ENCODE results near the gene LGR5. TPM values are rescaled to one million over a fixed set of nuclear protein-coding genes. Genes with fewer than 3 reads are reported as not detected.

LGR5 gene
- total RNA-seq, 1 experiment from 2014 or later = not detected

- RAD21 ChIA-PET (ENCODE audit: low non-redundant PET in 1 of 2, low total read pairs in 2 of 2, uncharacterized antibody in 2 of 2, unreplicated experiment in 2 of 2) = no interaction called here
- DNase-seq (ENCODE audit: low read depth, low spot score) (no peak), ATAC-seq (no peak)
- no peak overlapping the region for H3K27ac ChIP-seq (ENCODE audit: low read depth, low read length)
- POLR2A ChIA-PET = no interaction called here
- no peak overlapping the region for H3K4me2 ChIP-seq (ENCODE audit: low read length)
- no peaks in the 10 kb centered on the region for H4K20me1 ChIP-seq (ENCODE audit: insufficient read depth)
- TF ChIP-seq YY1 (IDR thresholded peaks at IDR 0.05; ENCODE audit: extremely low read depth, insufficient replicate concordance, low read depth, low read length) (no peak), SRF (IDR thresholded peaks at IDR 0.05; ENCODE audit: low read depth) (no peak), TCF7L2 (IDR thresholded peaks at IDR 0.05; ENCODE audit: borderline replicate concordance, extremely low read depth, insufficient read depth, insufficient read length) (no peak), CBX3 (IDR thresholded peaks at IDR 0.05; ENCODE audit: low read depth) (no peak), MAX (IDR thresholded peaks at IDR 0.05) (no peak), FOSL1 (IDR thresholded peaks at IDR 0.05; ENCODE audit: low read depth) (no peak), ATF3 (IDR thresholded peaks at IDR 0.05) (no peak), ELF1 (IDR thresholded peaks at IDR 0.05; ENCODE audit: borderline replicate concordance, low read depth) (no peak), SIN3A (IDR thresholded peaks at IDR 0.05; ENCODE audit: low read depth) (no peak), CEBPB (IDR thresholded peaks at IDR 0.05; ENCODE audit: low read depth) (no peak)
- H3K9me2 ChIP-seq (ENCODE audit: insufficient read depth) = no peaks in the 10 kb centered on the region
- H3K27me3 ChIP-seq (ENCODE audit: insufficient read depth, low read length) = no peaks in the 10 kb centered on the region
- no peaks in the 10 kb centered on the region for H3K4me1 ChIP-seq (ENCODE audit: control insufficient read depth in 1 of 2, insufficient read depth in 2 of 2, low read length in 2 of 2)
- H3K9me3 ChIP-seq (ENCODE audit: control insufficient read depth in 1 of 2, insufficient read depth in 1 of 2, low read depth in 1 of 2, low read length in 2 of 2) = no peaks in the 10 kb centered on the region
- H3K4me3 ChIP-seq (replicated peaks in 1 of 2; ENCODE audit: low read depth in 1 of 2, low read length in 2 of 2) = no peak overlapping the region
- intact Hi-C loops (cut with micrococcal nuclease) = no loop called here
- CTCF ChIA-PET = no interaction called here
- no peak overlapping the region for H3K9ac ChIP-seq (ENCODE audit: low read length)
- no peak overlapping the region for H2AFZ ChIP-seq (ENCODE audit: low read depth, low read length, poor library complexity, severe bottlenecking)
- BruUV-seq (replicated peaks) = no TSS peak
- H3K36me3 ChIP-seq (ENCODE audit: control insufficient read depth in 1 of 2, insufficient read depth in 2 of 2, low read length in 2 of 2) = no peaks in the 10 kb centered on the region
- no peaks in the 10 kb centered on the region for H3K79me2 ChIP-seq (ENCODE audit: insufficient read depth, low read length)
These were observed 85.0 kb downstream of the LGR5 start for GRCh38 chr12:71524626-71525025.

GRCh38 chr12:71533703-71534102, 94.1 kb downstream of the LGR5 start:
- Histone ChIP-seq H3K27me3 (ENCODE audit: insufficient read depth, low read length) (no peaks in the 10 kb centered on the region), H3K79me2 (ENCODE audit: insufficient read depth, low read length) (no peaks in the 10 kb centered on the region), H3K27ac (ENCODE audit: low read depth, low read length) (no peak overlapping the region), H3K9me3 (ENCODE audit: control insufficient read depth in 1 of 2, insufficient read depth in 1 of 2, low read depth in 1 of 2, low read length in 2 of 2) (no peaks in the 10 kb centered on the region), H3K4me3 (replicated peaks in 1 of 2; ENCODE audit: low read depth in 1 of 2, low read length in 2 of 2) (no peak overlapping the region), H3K36me3 (ENCODE audit: control insufficient read depth in 1 of 2, insufficient read depth in 2 of 2, low read length in 2 of 2) (no peaks in the 10 kb centered on the region), H2AFZ (ENCODE audit: low read depth, low read length, poor library complexity, severe bottlenecking) (no peak overlapping the region), H3K4me2 (ENCODE audit: low read length) (no peak overlapping the region), H3K9ac (ENCODE audit: low read length) (no peak overlapping the region), H4K20me1 (ENCODE audit: insufficient read depth) (no peaks in the 10 kb centered on the region), H3K9me2 (ENCODE audit: insufficient read depth) (no peaks in the 10 kb centered on the region), H3K4me1 (ENCODE audit: control insufficient read depth in 1 of 2, insufficient read depth in 2 of 2, low read length in 2 of 2) (no peaks in the 10 kb centered on the region)
- POLR2A ChIA-PET = no interaction called here
- CTCF ChIA-PET = no interaction called here
- no TSS peak for BruUV-seq (replicated peaks)
- intact Hi-C loops (cut with micrococcal nuclease) = no loop called here
- RAD21 ChIA-PET (ENCODE audit: low non-redundant PET in 1 of 2, low total read pairs in 2 of 2, uncharacterized antibody in 2 of 2, unreplicated experiment in 2 of 2) = no interaction called here
- ATAC-seq (no peak), DNase-seq (ENCODE audit: low read depth, low spot score) (no peak)
- no peak for TF ChIP-seq ZFX (IDR thresholded peaks at IDR 0.05)
- no peak for TF ChIP-seq ATF3 (IDR thresholded peaks at IDR 0.05)
- TF ChIP-seq CBX3 (IDR thresholded peaks at IDR 0.05; ENCODE audit: low read depth) = no peak
- TF ChIP-seq TCF7L2 (IDR thresholded peaks at IDR 0.05; ENCODE audit: borderline replicate concordance, extremely low read depth, insufficient read depth, insufficient read length) = no peak
- TF ChIP-seq YY1 (IDR thresholded peaks at IDR 0.05; ENCODE audit: extremely low read depth, insufficient replicate concordance, low read depth, low read length) = no peak
- no peak for TF ChIP-seq REST (IDR thresholded peaks at IDR 0.05; ENCODE audit: low read depth)
- TF ChIP-seq ZNF274 (IDR thresholded peaks at IDR 0.05; ENCODE audit: low read depth, low read length) = no peak
- no peak for TF ChIP-seq EGR1 (IDR thresholded peaks at IDR 0.05; ENCODE audit: low read depth)
- no peak for TF ChIP-seq CTCF (IDR thresholded peaks at IDR 0.05 in 2 of 3, conservative IDR thresholded peaks at IDR 0.05 in 1 of 3; ENCODE audit: borderline replicate concordance in 1 of 3, insufficient read depth in 1 of 3, low read depth in 2 of 3, low read length in 2 of 3)
- no peak for TF ChIP-seq SRF (IDR thresholded peaks at IDR 0.05; ENCODE audit: low read depth)
